Upper lobe of left lung (tissue), 6 donors: Measurements from ENCODE around the gene SHC1. TPM values are rescaled to one million over a fixed set of nuclear protein-coding genes. Genes with fewer than 3 reads are reported as not detected.

ENCODE experiments used
- ATAC-seq, 2 donors: fragments of 200-7000 bp; cut with Tn5 transposase; one replicate each; pipeline ENCODE4 v1.9.1; 2022; ENCODE audit warnings: mild to moderate bottlenecking in 2 of 2, moderate library complexity in 2 of 2; ENCODE audit not compliant: low FRiP score in 2 of 2
- DNase-seq, 2 donors: peaks; one replicate each; pipeline ENCODE4 v3.0.0-alpha.2; 2019 to 2020
- H3K27ac ChIP-seq, 4 donors: fragments of 200-600 bp; sonication (generic); one replicate each; pipeline ENCODE4 v1.5.1; 2016 to 2019
- H3K27me3 ChIP-seq, 4 donors: fragments of 200-600 bp; sonication (generic); one replicate each; pipeline ENCODE4 v1.5.1; 2017 to 2019
- H3K36me3 ChIP-seq, 4 donors: fragments of 200-600 bp; sonication (generic); one replicate each; pipeline ENCODE4 v1.5.1; 2016 to 2019
- H3K4me1 ChIP-seq, 4 donors: fragments of 200-600 bp; sonication (generic); one replicate each; pipeline ENCODE4 v1.5.1; 2018 to 2019
- H3K4me3 ChIP-seq, 4 donors: fragments of 200-600 bp; sonication (generic); one replicate each; pipeline ENCODE4 v1.5.1; 2017 to 2019; ENCODE audit warnings: mild to moderate bottlenecking in 2 of 4, moderate library complexity in 1 of 4
- H3K9me3 ChIP-seq, 4 donors: fragments of 200-600 bp; sonication (generic); one replicate each; pipeline ENCODE4 v1.5.1; 2018 to 2019
- EP300 ChIP-seq, 4 donors: sonication (generic); formaldehyde crosslinking; IDR thresholded peaks; one replicate each; pipeline ENCODE4 v1.5.1; 2017; ENCODE audit warnings: antibody characterized with exemption in 4 of 4, control low read depth in 2 of 4
- POLR2A ChIP-seq, 4 donors: fragments of 450-650 bp; IDR thresholded peaks; one replicate each; pipeline ENCODE4 v1.5.1; 2016 to 2017; ENCODE audit warnings: antibody characterized with exemption in 4 of 4, mild to moderate bottlenecking in 2 of 4
- POLR2AphosphoS5 ChIP-seq, 2 donors: sonication (generic); formaldehyde crosslinking; IDR thresholded peaks; one replicate each; pipeline ENCODE4 v1.5.1; 2017; ENCODE audit warnings: antibody characterized with exemption in 2 of 2
- WGBS, 2 donors: methylation state at CpG; one replicate each; pipeline ENCODE4 v1.1.5; 2017 to 2018; 5-methylcytosine and 5-hydroxymethylcytosine counted together
- total RNA-seq, 6 donors: library from RNA; depleted of rRNA in 4 of 6; stranded (reverse); fragments of >200 nt in 4 of 6; gene quantifications; one replicate each; pipeline versions ENCODE4 v1.1.0 to v1.2.1, GENCODE V29; 2016 to 2021
- TF ChIP-seq, protein P1 (sequence below), 6 experiments: fragments of 450-650 bp in 4 of 6; fragments of 200-600 bp in 2 of 6; sonication (generic) in 2 of 6; IDR thresholded peaks; one replicate each; pipeline ENCODE4 v1.5.1; 2016 to 2019; ENCODE audit warnings: antibody characterized with exemption in 6 of 6
- donor health status: DM: no; HTN: no; CAD: no; lungs with moderate emphysema.
- donor health status: DM: no; HTN: yes; CAD: no; lungs with severe emphysema.

SHC1 gene
- total RNA-seq, 6 donors from 2014 or later: 55.5 to 130 (median 69.1) TPM

DNA sequence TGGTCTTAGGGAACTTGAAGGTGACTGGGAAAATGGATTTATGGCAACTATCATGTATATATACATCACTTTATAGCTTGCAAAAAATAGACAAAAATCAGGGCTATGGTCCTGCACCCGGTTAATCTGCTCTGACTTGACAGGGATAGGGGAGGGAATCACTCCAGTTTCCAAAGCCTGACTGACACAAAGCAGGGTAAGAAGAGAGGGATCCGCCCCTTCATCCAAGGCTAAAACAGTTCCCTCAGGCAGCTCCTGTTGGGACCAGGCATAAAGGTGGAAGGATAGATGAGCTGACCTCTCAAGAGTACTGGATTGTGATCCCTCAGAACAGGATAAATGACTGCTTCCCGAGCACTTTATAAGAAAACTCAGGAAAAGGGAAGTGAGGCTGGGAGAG, 16.0 kb downstream of the SHC1 start:
- no peak for DNase-seq
- Histone ChIP-seq H3K9me3 (no peaks in the 10 kb centered on the region), H3K4me3 (peak overlapping the region in 1 of 4 donors; percentile 57), H3K36me3 (peaks cover 8 to 31% (median 21%) of the 10 kb centered on the region in 4 donors), H3K27ac (peak overlapping the region in 2 of 4 donors; percentile 16 to 85), H3K27me3 (no peaks in the 10 kb centered on the region), H3K4me1 (peaks cover 32 to 62% (median 42%) of the 10 kb centered on the region in 4 donors)
- no peak for ATAC-seq
- 64 to 66% methylated on average over 3 of the region's 3 CpGs for WGBS, 2 donors
- TF ChIP-seq POLR2A (IDR thresholded peaks at IDR 0.05) (no peak), EP300 (IDR thresholded peaks at IDR 0.05) (no peak), POLR2AphosphoS5 (IDR thresholded peaks at IDR 0.05) (no peak)
- TF ChIP-seq, protein P1, sequence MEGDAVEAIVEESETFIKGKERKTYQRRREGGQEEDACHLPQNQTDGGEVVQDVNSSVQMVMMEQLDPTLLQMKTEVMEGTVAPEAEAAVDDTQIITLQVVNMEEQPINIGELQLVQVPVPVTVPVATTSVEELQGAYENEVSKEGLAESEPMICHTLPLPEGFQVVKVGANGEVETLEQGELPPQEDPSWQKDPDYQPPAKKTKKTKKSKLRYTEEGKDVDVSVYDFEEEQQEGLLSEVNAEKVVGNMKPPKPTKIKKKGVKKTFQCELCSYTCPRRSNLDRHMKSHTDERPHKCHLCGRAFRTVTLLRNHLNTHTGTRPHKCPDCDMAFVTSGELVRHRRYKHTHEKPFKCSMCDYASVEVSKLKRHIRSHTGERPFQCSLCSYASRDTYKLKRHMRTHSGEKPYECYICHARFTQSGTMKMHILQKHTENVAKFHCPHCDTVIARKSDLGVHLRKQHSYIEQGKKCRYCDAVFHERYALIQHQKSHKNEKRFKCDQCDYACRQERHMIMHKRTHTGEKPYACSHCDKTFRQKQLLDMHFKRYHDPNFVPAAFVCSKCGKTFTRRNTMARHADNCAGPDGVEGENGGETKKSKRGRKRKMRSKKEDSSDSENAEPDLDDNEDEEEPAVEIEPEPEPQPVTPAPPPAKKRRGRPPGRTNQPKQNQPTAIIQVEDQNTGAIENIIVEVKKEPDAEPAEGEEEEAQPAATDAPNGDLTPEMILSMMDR (IDR thresholded peaks at IDR 0.05): no peak

- no peak overlapping the region for H3K4me3 ChIP-seq
- DNase-seq: no peak
- ATAC-seq: no peak
- TF ChIP-seq POLR2AphosphoS5 (IDR thresholded peaks at IDR 0.05): no peak
- TF ChIP-seq EP300 (IDR thresholded peaks at IDR 0.05): no peak
- TF ChIP-seq, protein P1 (IDR thresholded peaks at IDR 0.05): no peak
- no peak for TF ChIP-seq POLR2A (IDR thresholded peaks at IDR 0.05)
- H3K27me3 ChIP-seq: no peaks in the 10 kb centered on the region
- H3K9me3 ChIP-seq: no peaks in the 10 kb centered on the region
- WGBS, 2 donors: 75 to 86% methylated on average over 2 of the region's 2 CpGs
- H3K27ac ChIP-seq: peak overlapping the region in 1 of 4 donors; percentile 3
- peaks cover 32 to 58% (median 40%) of the 10 kb centered on the region in 4 donors for H3K4me1 ChIP-seq
- H3K36me3 ChIP-seq: peaks cover 8 to 22% (median 12%) of the 10 kb centered on the region in 4 donors
Measured at GRCh38 chr1:154953611-154954038, 16.9 kb downstream of the SHC1 start.

DNA sequence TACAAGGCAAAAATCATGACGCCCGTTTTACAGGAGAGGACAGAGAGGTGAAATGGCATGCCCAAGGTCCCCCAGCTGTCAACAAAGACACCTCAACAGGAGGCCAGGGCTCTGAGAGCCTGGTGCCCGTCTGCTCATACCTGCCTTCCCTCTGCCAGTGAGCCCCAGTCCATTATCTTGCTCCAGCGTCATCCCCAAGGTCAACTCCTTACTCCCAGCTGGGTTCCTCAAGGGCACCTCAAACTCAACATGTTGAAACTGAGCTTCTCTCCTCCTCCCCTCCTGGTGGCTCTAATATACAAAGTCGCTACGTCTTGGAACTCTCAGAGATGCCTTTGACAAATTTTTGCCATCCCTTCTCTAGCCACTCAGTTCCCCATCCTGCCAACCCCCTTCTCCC, 17.9 kb downstream of the SHC1 start:
- no peak for TF ChIP-seq EP300 (IDR thresholded peaks at IDR 0.05)
- TF ChIP-seq, protein P1 (IDR thresholded peaks at IDR 0.05): no peak
- no peak for TF ChIP-seq POLR2A (IDR thresholded peaks at IDR 0.05)
- TF ChIP-seq POLR2AphosphoS5 (IDR thresholded peaks at IDR 0.05): no peak
- Histone ChIP-seq H3K36me3 (peaks cover 8 to 23% (median 16%) of the 10 kb centered on the region in 4 donors), H3K9me3 (no peaks in the 10 kb centered on the region), H3K27me3 (no peaks in the 10 kb centered on the region), H3K27ac (peak overlapping the region in 1 of 4 donors; percentile 11), H3K4me1 (peaks cover 32 to 57% (median 40%) of the 10 kb centered on the region in 4 donors), H3K4me3 (no peak overlapping the region)
- DNase-seq (no peak), ATAC-seq (no peak)
- 85 to 90% methylated on average over 6 of the region's 6 CpGs for WGBS, 2 donors

GRCh38 chr1:154951901-154952657, 18.5 kb downstream of the SHC1 start:
- Histone ChIP-seq H3K4me1 (peaks cover 32 to 51% (median 37%) of the 10 kb centered on the region in 4 donors), H3K27me3 (no peaks in the 10 kb centered on the region), H3K9me3 (no peaks in the 10 kb centered on the region), H3K27ac (peak overlapping the region in 1 of 4 donors; percentile 11), H3K4me3 (peak overlapping the region in 1 of 4 donors; percentile 5), H3K36me3 (peaks cover 8 to 27% (median 21%) of the 10 kb centered on the region in 4 donors)
- DNase-seq: peak in 1 of 2 donors; percentile 63
- no peak for ATAC-seq
- 70 to 75% methylated on average over 14 to 15 of the region's 15 CpGs for WGBS, 2 donors
- TF ChIP-seq POLR2AphosphoS5 (IDR thresholded peaks at IDR 0.05): no peak
- no peak for TF ChIP-seq EP300 (IDR thresholded peaks at IDR 0.05)
- TF ChIP-seq POLR2A (IDR thresholded peaks at IDR 0.05): no peak
- TF ChIP-seq, protein P1 (IDR thresholded peaks at IDR 0.05): no peak
